Measurements from ENCODE around the gene GBA2. TPM values are rescaled to one million over a fixed set of nuclear protein-coding genes. Genes with fewer than 3 reads are reported as not detected.

GBA2 gene
- polyA plus RNA-seq, 1 of the 3 experiments (the other 2 are of a cell fraction), result 71.5 TPM

- Histone ChIP-seq H3K9me2 (no peaks in the 10 kb centered on the region), H3K4me3 (ENCODE audit: low read depth in 2 of 2, low read length in 1 of 2) (no peak overlapping the region), H3K9me3 (no peaks in the 10 kb centered on the region), H3K4me1 (ENCODE audit: control insufficient read depth in 1 of 2, insufficient read depth in 2 of 2, low read depth in 1 of 2, low read length in 1 of 2) (no peaks in the 10 kb centered on the region), H3K27ac (ENCODE audit: low read depth in 2 of 2, low read length in 1 of 2) (no peak overlapping the region), H3K9ac (no peak overlapping the region), H3K79me2 (ENCODE audit: insufficient read depth) (no peaks in the 10 kb centered on the region; the same call in 1 of the 2 replicates), H2AFZ (ENCODE audit: low read depth) (no peak overlapping the region), H3F3A (replicated peaks; ENCODE audit: insufficient read depth) (peaks cover 4% of the 10 kb centered on the region), H3K27me3 (ENCODE audit: insufficient read depth) (no peaks in the 10 kb centered on the region), H3K4me2 (no peak overlapping the region), H4K20me1 (ENCODE audit: insufficient read depth) (no peaks in the 10 kb centered on the region), H3K36me3 (replicated peaks in 1 of 2; ENCODE audit: control insufficient read depth in 1 of 2, insufficient read depth in 2 of 2, low read length in 1 of 2) (peaks cover 59 to 85% of the 10 kb centered on the region in 2 experiments)
- TF ChIP-seq CHD2 (IDR thresholded peaks at IDR 0.05; ENCODE audit: low read length, partially characterized antibody), result no peak
- TF ChIP-seq FOSL2 (IDR thresholded peaks at IDR 0.05; ENCODE audit: borderline replicate concordance, low read depth), result no peak
- no peak for TF ChIP-seq GABPA (IDR thresholded peaks at IDR 0.05; ENCODE audit: low read depth)
- TF ChIP-seq YY1 (IDR thresholded peaks at IDR 0.05; ENCODE audit: low read depth), result no peak
- TF ChIP-seq FOXJ3 (CRISPR knock-in tag; IDR thresholded peaks at IDR 0.05), result no peak
- TF ChIP-seq FOXM1 (IDR thresholded peaks at IDR 0.05; ENCODE audit: low read depth), result no peak
- no peak for TF ChIP-seq SMC3 (IDR thresholded peaks at IDR 0.05; ENCODE audit: low read depth, low read length)
- no peak for TF ChIP-seq SIN3A (IDR thresholded peaks at IDR 0.05; ENCODE audit: borderline replicate concordance, low read depth, low read length)
- no peak for TF ChIP-seq CTCF (IDR thresholded peaks at IDR 0.05)
- no peak for TF ChIP-seq MEF2A (IDR thresholded peaks at IDR 0.05; ENCODE audit: borderline replicate concordance, low read depth)
- TF ChIP-seq NRF1 (IDR thresholded peaks at IDR 0.05; ENCODE audit: low read depth, low read length), result no peak
- POLR2A ChIA-PET, result interaction anchor here (1.5 kb wide), 1 partner anchor 14 kb away, joined by 3 read pairs; no protein-coding TSS in a partner anchor
- WGBS (ENCODE audit: low lambda C conversion rate), result 96% methylated on average over 6 of the region's 6 CpGs
- CTCF ChIA-PET, result interaction anchor here (1.1 to 19.9 kb wide), 5 partner anchors 10 to 68 kb away, joined by 3 to 183 read pairs (median 3); partner anchors contain the start of genes CREB3 and TLN1
- no peak for DNase-seq
These were observed 34.9 kb downstream of the GBA2 start for GRCh38 chr9:35714123-35714522.

DNA sequence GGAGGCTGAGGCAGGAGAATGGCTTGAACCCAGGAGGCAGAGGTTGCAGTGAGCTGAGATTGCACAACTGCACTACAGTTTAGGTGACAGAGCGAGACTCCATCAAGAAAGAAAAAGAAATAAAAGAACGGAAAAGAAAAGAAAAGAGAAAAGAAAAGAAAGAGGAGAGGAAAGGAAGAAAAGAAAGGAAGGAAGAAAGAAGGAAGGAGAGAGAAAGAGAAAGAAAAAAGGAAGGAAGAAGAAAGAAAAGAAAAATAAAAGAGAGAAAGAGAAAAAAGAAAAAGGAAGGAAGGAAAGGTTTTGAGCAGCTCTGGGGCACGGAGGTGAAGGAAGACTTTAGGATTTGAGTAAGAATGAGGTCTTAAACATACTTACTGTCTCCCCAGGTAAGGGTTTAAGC is 35.5 kb downstream of the GBA2 start:
- H3K27ac ChIP-seq (ENCODE audit: low read depth in 2 of 2, low read length in 1 of 2), result no peak overlapping the region
- peaks cover 65 to 84% of the 10 kb centered on the region in 2 experiments for H3K36me3 ChIP-seq (replicated peaks in 1 of 2; ENCODE audit: control insufficient read depth in 1 of 2, insufficient read depth in 2 of 2, low read length in 1 of 2)
- no peak overlapping the region for H3K4me2 ChIP-seq
- ChIA-PET CTCF (interaction anchor here (1.4 to 19.9 kb wide), 3 partner anchors 16 to 56 kb away, joined by 4 to 183 read pairs (median 68); partner anchors contain the start of genes CCDC107, CREB3, RMRP and TLN1), POLR2A (interaction anchor here (1.1 to 1.5 kb wide), 2 partner anchors 14 to 17 kb away, joined by 3 read pairs; no protein-coding TSS in a partner anchor)
- H4K20me1 ChIP-seq (ENCODE audit: insufficient read depth), result no peaks in the 10 kb centered on the region
- TF ChIP-seq EZH2phosphoT487 (IDR thresholded peaks at IDR 0.05; ENCODE audit: borderline replicate concordance, low read depth), result no peak
- TF ChIP-seq NFIC (IDR thresholded peaks at IDR 0.05; ENCODE audit: borderline replicate concordance), result no peak
- no peak for TF ChIP-seq SIN3A (IDR thresholded peaks at IDR 0.05; ENCODE audit: borderline replicate concordance, low read depth, low read length)
- no peak for TF ChIP-seq TEAD4 (IDR thresholded peaks at IDR 0.05; ENCODE audit: borderline replicate concordance, insufficient read depth)
- TF ChIP-seq, protein P1, sequence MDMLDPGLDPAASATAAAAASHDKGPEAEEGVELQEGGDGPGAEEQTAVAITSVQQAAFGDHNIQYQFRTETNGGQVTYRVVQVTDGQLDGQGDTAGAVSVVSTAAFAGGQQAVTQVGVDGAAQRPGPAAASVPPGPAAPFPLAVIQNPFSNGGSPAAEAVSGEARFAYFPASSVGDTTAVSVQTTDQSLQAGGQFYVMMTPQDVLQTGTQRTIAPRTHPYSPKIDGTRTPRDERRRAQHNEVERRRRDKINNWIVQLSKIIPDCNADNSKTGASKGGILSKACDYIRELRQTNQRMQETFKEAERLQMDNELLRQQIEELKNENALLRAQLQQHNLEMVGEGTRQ (IDR thresholded peaks at IDR 0.05; ENCODE audit: borderline replicate concordance, low read depth, low read length), result no peak
- TF ChIP-seq CTCF (IDR thresholded peaks at IDR 0.05), result no peak
- no peak for TF ChIP-seq RAD21 (IDR thresholded peaks at IDR 0.05; ENCODE audit: low read length)
- no peak for TF ChIP-seq ZBTB33 (IDR thresholded peaks at IDR 0.05; ENCODE audit: borderline replicate concordance, low read depth)
- no peak for TF ChIP-seq JUND (IDR thresholded peaks at IDR 0.05)
- no peak for TF ChIP-seq GABPA (IDR thresholded peaks at IDR 0.05; ENCODE audit: low read depth)
- H3K27me3 ChIP-seq (ENCODE audit: insufficient read depth), result no peaks in the 10 kb centered on the region
- no peak for DNase-seq
- H3F3A ChIP-seq (replicated peaks; ENCODE audit: insufficient read depth), result peaks cover 9% of the 10 kb centered on the region
- H3K4me3 ChIP-seq (ENCODE audit: low read depth in 2 of 2, low read length in 1 of 2), result no peak overlapping the region
- no peaks in the 10 kb centered on the region for H3K9me2 ChIP-seq
- H2AFZ ChIP-seq (ENCODE audit: low read depth), result no peak overlapping the region
- H3K9ac ChIP-seq, result no peak overlapping the region
- H3K9me3 ChIP-seq, result no peaks in the 10 kb centered on the region
- no peaks in the 10 kb centered on the region for H3K4me1 ChIP-seq (ENCODE audit: control insufficient read depth in 1 of 2, insufficient read depth in 2 of 2, low read depth in 1 of 2, low read length in 1 of 2)
- no peaks in the 10 kb centered on the region; the same call in 1 of the 2 replicates for H3K79me2 ChIP-seq (ENCODE audit: insufficient read depth)
- WGBS (ENCODE audit: low lambda C conversion rate), result 80% methylated on average over 3 of the region's 3 CpGs

Data from SK-N-SH (cell line).